ENCODE measurements around the gene UBE2Z.

- no peak for TF ChIP-seq CTCF (optimal IDR thresholded peaks at IDR 0.05 in 1 of 3, IDR thresholded peaks at IDR 0.05 in 1 of 3, conservative IDR thresholded peaks at IDR 0.05 in 1 of 3; ENCODE audit: extremely low read depth in 1 of 3, insufficient read depth in 2 of 3, low read length in 3 of 3)
- TF ChIP-seq EZH2 (IDR thresholded peaks at IDR 0.05; ENCODE audit: low read length), result no peak
Measured at GRCh38 chr17:48871551-48872351, 36.5 kb upstream of the UBE2Z start.
